Activated CD8-positive, alpha-beta memory T cell treated with anti-CD3 and anti-CD28 coated beads for 4 hours (primary cell): ENCODE results near the gene CCDC38.

Source experiments
- DNase-seq, 2 donors: peaks; one replicate each; pipeline ENCODE4 v3.0.0-alpha.2; 2020; ENCODE audit warnings: low read depth in 2 of 2

The CCDC38 gene

DNA sequence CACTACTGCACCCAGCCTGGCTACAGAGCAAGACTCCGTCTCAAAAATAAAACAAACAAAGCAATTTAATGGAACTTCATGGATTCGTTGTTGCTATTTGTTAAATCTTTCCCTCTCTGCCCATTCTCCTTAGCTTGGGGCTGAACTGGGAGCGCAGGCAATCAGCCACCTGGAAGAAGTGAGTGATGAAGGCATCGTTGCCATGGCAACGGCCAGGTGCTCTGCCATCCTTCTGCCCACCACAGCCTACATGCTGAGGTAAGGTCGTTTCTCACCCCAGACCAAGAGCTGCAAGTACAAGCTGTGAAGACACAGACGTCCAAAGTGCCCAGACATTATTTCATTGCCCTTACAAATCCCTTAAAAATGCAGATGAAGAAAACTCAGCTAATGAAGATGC lies 19.8 kb upstream of the CCDC38 start:
- DNase-seq: no peak

DNA sequence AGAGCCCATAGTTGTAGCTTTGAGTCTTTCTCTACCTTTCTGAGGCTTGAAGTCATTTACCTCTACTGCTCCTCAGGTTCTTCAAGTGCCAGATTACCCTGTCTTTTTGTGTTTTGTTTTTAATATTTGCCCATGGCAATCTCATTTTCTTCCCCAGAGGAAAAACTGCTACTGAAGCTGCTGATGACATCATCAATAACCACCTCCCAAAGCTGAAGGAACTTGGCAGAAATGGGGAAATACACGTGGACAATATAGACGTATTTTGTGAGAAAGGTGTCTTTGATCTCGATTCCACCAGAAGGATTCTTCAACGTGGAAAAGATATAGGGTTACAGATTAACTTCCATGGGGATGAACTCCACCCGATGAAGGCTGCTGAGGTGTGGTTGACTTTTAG lies 17.8 kb upstream of the CCDC38 start:
- DNase-seq: no peak

DNA sequence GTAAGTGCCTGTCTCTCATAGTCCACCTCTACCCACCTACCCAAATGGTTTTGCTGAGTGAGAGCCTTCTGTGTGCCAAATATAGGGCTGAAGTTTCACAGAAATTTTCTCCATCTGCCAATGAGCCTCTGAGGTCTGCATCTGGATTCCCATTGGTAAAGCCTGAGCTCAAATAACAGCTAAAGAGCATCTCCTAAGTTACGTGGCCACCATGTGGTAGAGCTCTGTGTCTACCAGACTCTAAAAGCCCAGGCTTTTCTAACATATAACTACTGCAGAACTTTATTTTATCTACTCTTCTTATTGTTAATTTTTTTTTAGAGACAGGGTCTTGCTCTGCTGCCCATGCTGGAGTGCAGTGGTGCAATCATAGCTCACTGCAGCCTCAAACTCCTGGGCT lies 16.7 kb upstream of the CCDC38 start:
- DNase-seq: no peak

DNA sequence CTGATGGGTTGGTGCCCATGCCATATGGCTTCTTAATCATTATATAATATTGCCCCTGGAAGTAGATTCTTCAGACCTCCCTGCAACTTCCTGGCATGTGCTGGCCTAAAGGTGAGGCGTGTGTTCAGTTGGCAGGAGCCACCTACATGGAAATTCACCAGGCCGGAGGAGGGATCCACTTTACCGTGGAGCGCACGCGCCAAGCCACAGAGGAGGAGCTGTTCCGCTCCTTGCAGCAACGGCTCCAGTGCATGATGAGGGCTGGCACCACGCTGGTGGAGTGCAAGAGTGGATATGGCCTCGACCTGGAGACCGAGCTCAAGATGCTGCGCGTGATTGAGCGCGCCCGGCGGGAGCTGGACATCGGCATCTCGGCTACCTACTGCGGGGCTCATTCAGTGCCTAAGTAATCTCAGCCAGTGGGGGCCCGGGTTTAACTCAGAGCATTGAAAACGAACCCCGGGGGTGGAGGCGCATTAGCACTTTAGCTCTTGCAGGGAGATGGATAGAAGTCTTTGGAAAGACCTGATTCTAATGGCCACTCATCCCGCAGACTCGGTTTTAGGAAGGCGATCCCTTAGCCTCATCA lies 14.2 kb upstream of the CCDC38 start:
- no peak for DNase-seq

DNA sequence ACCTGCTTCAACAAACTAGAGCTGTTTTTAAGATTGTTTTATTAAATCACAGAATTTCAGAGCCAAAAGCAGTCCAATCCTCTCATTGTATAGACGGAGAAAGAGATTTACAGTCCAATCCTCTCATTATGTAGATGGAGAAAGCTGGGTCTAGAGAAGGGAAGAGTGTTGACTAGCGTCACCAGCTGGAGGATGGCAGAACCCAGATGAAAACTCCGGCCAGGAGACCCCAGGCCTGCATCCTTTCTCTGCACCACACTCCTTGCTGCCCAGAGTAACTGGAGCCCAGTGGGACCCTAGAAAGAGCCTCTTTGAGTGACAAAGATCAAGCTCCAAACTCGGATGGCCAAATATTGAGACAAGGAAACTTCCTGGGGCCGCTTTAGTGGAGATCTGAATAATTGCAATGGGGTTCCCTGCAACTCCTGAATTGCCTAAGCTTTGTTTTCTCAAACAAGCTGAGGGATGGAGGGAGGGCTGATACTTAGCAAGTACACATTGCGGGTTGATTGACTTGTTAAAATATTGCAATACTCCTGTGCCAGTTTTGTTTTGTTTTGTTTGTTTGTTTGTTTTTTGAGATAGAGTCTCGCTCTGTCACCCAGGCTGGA lies 13.2 kb upstream of the CCDC38 start:
- no peak for DNase-seq

DNA sequence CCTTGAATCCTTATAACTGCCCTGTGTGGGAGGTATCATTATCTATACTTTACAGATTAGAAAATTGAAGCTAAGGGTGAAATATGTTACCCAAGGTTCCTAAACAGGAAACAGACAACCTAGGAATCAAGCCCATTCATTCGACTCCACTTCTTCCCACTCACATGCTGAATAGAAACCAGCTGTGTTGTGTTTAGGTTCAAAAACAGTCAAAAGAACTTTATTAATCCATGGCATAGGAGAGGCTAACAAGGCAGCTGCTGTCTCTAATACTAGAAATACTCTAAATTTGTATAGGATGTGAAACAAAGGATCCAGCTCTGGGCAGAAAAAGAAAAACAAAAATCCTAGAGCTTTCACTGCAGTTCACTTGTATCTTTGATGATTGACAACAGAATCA lies 10.6 kb upstream of the CCDC38 start:
- no peak for DNase-seq

DNA sequence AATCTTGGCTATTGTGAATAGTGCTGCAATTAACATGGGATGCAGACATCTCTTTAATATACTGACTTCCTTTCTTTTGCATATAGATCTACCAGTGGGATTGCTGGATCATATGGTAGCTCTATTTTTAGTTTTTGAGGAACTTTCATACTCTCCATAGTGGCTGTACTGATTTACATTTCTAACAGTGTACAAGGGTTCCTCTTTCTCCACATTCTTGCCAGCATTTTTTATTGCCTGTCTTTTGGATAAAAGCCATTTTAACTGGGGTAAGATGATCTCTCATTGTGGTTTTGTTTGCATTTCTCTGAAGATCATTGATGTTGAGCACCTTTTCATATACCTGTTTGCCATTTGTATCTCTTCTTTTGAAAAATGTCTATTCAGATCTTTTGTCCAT lies 9.1 kb upstream of the CCDC38 start:
- DNase-seq: no peak

DNA sequence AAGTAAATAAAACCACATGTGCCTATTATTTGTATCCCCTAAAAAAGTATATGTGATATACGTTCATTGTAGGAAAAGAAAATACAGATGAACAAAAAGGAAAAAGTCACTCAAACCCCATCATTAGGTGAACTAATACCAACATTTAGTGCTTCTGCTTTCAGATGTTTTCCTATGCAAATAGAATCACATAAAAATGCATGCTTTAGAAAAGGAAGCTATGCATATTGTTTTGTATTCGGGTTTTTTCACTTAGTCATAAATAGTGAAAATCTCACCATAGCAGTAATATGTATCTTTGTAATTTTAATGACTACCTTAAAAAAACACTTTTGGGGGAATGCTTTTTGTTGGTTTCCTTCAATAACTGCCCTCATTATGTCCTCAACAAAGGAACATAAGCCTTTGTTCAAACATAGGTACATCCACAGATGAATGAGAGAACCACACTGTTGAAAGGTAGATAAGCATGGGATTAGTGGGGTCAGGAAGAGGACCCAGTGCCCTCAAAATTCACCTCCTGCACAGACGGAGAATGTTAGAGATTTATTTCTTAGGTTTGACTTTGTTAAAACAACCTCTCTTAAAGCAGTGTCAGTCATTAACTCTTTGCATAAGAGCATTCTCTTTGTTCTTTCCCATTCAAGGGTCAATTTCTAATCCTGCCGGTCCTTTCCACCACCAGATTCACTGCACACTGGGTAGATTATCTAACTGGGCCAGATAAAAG lies 7.2 kb upstream of the CCDC38 start:
- DNase-seq: no peak

DNA sequence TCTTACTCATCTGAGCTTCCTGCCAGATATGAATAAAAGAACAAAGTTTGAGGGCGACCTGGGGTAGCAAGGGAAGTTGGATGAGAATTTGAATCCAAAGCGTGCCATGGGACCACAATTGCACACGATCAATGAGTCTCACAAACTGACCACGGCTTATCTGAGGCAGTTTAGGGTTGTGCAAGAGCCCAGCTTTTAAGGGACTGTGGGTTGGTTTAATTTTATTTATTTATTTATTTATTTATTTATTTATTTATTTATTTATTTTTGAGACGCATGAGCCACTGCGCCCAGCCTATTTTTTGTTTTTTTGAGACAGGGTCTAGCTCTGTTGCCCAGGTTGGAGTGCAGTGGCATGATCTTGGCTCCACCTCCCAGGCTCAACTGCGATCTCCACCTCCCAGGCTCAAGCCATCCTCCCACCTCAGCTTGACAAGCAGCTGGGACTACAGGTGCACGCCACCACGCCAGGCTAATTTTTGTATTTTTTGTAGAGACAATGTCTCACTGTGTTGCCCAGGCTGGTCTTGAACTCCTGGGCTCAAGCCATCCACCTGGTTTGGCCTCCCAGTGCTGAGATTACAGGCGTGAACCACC lies 1.8 kb upstream of the CCDC38 start:
- no peak for DNase-seq

DNA sequence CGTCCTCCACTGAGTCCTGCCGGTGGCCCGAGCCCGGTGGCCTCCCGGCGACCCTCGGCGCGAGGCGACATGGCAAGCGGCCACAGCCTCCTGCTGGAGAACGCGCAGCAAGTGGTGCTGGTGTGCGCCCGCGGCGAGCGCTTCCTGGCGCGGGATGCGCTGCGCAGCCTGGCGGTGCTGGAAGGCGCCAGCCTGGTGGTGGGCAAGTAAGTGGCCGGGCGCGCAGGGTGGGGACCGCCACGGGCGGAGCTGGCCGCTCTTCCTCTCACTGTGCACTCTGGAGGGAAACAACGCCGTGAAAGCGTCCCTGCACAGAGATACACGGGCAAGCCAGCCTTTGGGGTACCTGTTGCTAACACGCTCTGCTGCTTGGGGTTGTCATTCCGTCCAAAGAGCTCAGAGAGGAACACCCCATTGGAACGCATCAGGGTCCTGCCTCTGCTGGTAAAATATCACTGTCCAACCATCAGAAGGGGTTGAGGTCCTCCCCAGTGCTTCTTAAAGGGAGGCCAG lies 972 bp upstream of the CCDC38 start, which contains the start of gene AMDHD1:
Gene AMDHD1 (plus strand): TSS at position 2 of the 513 bp plus-strand sequence. CDS start 68 bp downstream, at position 70.
- peak in 1 of 2 donors; percentile 16 for DNase-seq

DNA sequence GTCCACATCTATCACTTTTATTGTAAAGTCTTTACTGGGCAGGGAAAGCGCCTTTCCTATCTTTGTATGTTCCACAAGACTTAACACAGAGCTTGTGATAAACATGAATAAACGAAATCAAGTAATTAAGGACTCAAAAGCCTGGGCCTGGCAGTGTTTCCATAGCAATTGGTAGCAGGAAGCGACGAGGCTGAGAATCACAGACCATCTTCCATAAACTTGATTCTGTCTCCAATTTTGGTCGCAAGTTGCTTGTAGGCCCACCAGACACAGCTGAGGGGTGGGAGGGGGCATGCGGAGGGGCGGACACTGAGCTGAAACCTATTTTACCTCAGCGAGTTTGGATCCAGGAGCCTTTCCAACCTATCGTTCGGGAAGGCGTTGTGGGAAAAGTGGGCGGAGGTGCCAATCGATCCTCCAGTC lies 302 bp downstream of the CCDC38 start:
- no peak for DNase-seq

DNA sequence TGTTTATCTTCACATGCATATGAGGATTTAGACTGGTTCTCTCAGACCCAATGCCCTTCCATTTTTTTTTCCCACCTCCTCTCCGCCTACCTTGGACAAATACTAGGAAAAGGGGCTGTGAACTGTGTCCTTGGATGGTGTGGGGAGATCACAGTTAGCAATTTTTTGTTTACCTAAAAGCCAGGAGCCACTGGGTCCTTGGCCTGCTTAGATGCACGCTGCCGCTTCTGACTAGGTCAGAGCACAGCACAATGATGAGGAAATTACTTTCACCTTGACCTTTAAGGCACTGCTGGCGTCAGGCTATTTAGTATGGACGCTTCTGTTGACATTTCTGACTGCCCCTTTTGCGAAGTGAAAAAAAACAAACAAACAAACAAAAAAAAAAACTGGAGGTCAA lies 1.9 kb downstream of the CCDC38 start:
- no peak for DNase-seq

DNA sequence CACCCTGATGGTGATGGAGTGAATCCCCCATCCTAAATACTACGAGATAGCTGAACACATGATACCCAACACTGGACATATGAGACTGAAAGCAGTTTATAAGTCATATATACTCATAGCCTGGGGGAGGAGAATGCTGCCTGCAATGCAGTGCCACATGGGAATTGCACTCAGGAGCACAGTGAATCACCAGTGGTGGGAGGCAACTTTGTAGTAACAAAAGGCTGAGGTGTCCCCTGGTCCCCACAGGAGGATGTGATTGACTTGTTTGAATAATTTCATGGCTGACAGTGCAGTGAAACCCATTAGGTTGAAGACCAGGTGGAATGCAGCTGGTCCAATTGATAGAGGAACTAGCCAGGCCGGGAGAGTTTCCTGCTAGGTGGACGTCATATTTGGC lies 20.2 kb downstream of the CCDC38 start:
- no peak for DNase-seq

DNA sequence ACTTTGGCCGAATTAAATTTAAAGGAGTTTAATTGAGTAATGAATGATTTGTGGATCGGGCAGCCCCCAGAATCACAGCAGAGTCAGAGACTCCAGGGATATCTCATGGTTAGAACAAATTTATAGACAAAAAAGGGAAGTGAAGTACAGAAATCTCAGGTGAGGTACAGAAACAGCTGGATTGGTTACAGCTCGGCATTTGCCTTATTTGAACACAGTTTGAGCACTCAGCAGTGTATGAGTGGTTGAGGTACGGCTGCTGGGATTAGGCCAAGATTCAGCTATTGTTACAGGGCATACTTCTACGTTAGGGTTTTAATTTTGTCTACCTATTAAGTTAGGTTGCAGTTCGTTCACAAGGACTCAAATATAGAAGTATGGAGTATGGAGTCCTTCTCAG lies 23.3 kb downstream of the CCDC38 start:
- DNase-seq: no peak

DNA sequence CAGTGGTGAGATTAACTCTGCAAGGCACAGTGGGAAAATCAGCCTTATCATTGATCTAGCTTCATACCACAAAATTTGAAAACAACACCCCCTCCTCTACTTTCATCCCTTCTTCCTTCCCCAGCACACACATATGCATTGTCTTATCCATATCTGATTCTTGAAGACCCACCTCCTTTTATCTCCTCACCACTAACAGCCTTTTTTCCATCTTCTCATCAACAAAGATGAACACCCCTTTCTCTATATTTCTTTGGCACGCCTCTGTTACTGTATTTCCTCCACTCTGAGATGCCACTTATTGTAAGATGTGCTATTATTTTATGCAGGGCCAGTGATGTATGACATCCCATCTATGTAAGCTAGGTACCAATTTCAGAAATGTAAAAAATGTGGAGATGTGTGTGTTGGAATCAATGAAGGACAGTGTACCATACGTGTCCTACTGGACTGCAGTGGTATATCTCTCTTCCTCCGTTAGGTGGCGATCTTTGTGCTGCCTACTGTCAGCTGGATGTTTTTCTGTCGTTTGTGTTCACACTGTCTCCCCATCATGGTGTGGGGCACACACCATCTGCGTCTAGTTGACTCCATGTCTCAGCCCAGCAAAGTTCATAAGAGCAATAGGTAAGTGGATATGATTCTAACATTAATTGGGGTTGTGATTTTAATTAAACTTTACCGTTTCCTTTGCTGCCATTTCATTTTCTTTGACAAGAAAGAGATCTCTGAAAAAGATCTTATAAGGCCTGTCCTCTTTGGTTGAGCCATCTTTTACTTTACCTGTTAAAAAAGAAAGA lies 24.0 kb downstream of the CCDC38 start:
- DNase-seq: peak; percentile 16 to 19

DNA sequence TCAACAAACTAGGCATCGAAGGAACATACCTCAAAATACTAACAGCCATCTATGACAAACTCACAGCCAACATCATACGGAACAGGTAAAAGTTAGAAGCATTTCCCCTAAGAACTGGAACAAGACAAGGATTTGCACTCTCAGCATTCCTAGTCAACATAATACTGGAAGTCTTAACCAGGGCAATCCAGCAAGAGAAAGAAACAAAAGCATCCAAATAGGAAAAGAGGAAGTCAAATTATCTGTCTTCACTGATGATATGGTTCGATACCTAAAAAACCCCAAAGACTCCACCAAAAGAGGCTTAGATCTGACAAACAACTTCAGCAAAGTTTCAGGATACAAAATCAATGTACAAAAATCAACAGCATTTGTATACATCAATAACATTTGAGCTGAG lies 32.5 kb downstream of the CCDC38 start:
- no peak for DNase-seq

DNA sequence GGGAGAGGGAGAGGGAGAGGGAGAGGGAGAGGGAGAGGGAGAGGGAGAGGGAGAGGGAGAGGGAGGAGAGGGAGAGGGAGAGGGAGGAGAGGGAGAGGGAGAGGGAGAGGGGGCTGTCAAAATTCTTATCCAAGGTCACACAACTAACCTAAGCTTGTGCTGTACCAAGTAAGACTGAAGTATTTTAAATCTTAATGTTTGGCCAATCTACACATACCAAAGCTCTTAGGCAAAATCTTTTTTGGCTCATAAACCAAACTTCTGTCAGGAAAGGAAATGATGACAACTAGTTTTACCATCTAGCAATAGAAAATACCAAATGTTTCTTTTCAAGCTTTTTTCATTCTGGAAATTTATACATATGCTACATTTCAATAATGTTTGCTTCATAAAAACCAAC lies 33.8 kb downstream of the CCDC38 start:
- no peak for DNase-seq

DNA sequence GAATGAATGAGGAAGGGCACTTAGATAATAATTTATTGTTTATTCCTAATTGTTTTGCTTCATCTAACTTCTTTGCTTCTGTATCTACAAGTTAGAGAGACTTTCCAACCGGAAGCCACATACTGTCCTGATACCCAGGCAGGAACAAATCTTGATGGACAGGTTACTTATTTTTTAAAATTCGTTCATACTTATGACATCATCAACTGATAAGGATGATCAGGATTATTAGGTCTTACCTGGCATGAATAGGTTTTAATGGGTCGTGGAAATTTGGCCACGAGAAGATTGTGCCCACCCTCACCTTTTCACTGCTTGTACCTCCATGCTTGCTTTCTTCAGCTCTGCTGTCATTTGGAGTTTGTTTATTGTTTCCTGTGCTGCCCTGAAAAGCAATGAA lies 44.3 kb downstream of the CCDC38 start:
- no peak for DNase-seq

DNA sequence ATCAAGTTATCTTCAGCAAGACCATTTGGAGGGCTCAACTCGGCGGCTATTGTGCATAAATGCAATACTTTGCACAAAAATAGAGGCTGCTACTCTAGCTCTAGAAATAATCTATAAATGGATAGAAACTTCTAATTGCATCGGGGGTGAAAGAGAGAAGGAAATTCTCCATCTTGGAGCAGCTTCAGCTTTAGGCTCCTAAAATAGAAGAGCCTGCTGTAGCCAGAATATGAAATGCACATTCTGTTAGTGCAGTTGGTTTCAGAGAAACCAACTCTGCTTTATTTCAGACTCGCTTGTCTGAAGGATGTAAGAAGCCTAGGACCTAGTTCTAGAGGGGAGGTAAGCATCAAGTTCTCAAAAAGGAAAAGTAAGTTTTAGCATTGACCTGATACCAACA lies 45.6 kb downstream of the CCDC38 start:
- no peak for DNase-seq

DNA sequence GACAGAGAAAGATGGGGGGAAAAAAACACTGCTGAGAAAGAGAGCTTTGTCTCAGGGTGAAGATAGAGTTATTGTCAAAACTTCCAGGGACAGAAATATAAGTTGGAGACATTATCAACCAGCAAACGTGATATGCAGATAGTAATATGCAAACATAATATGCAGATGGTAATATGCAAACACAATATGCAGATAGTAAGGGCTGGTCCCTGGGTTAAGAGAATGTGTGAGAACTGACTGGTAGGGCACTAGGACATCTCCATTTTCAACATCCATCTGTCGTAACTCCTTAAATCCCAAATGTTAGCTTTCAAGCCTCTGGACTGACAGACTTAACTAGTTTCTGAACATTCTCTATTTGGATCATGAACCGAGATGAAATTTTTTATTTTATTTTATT lies 51.5 kb downstream of the CCDC38 start:
- DNase-seq: no peak

DNA sequence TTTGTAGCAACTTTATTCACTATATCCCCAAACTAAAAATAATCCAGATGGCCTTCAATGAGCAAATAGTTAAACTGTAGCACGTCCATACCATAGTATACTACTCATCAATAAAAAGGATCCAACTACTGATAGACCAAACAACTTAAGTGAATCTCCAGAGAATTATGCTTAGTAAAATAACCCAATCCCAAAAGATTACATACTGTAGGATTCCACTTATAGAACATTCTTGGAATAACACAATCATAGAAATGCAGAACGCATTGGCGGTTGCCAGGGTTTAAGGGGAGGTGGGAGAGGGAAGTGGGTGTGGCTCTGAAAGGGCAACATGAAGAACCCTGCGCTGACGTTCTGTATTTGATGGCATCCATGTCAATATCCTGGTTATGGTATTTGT lies 55.1 kb downstream of the CCDC38 start:
- DNase-seq: no peak

DNA sequence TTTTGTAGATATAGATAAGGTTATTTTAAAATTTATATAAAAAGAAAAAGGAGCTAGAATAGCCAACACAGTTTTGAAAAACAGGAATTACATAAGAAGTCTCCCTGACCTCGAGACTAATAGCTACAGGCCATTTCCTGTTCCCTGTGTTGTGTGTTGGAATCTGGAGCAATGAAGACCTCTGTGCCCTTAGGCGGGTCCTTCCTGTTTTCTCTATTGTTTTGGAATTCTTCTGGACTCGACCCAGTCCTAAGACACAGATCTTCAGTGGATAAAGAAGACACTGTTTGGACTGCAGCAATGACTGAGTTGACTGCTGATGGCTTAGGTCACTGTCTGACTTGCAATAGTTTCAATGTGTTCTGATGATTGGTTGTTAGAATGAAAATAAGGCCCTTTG lies 57.4 kb downstream of the CCDC38 start:
- no peak for DNase-seq
